Measurements from ENCODE around the gene TCL1B. TPM values are rescaled to one million over a fixed set of nuclear protein-coding genes. Genes with fewer than 3 reads are reported as not detected.
"Not testable (repeated sequence)": the region's sequence is repeated elsewhere in the genome, so short reads cannot be mapped to it uniquely, and the experiment has no call there.

TCL1B gene
- total RNA-seq, 1 donor from 2014 or later, result not detected

DNA sequence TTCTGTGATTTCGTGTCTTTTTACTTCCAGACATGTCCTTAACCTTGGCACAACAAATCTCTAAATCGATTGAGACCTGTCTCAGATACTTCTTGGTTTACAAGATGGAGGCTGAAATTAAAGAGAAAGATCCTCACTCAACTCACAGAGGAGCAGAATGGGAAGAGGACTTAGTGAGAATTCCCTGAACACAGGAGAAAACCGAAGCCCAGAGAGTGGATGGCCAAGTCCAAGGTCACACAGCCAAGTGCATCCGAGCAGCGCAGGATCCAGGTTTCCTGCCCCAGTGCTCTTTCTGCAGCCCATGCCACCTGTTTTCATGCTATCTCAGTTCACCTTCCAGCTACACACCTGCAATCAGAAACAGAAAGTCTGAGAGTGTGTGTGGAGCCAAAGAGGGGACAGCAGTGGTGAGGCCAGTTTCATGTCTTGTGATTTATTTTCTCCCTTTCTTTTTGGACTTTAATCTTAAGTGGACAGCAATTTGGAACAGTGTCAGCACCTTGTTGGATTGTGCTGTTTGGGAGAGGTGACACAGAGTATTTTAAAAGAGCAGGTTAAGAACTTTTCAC is 22.9 kb upstream of the TCL1B start:
- Histone ChIP-seq H2AFZ (ENCODE audit: low read depth, low read length) (no peak overlapping the region), H3K9ac (ENCODE audit: low read length) (no peak overlapping the region), H4K20me1 (ENCODE audit: insufficient read depth, low read length) (no peaks in the 10 kb centered on the region), H3K79me2 (ENCODE audit: insufficient read depth, low read length) (no peaks in the 10 kb centered on the region), H3K4me1 (ENCODE audit: insufficient read depth, low read length) (no peaks in the 10 kb centered on the region), H3K36me3 (ENCODE audit: insufficient read depth, low read length) (no peaks in the 10 kb centered on the region), H3K4me2 (ENCODE audit: low read length) (no peak overlapping the region), H3K27ac (ENCODE audit: low read depth, low read length) (no peak overlapping the region), H3K9me3 (ENCODE audit: insufficient read depth, low read depth, low read length) (no peaks in the 10 kb centered on the region), H3K4me3 (ENCODE audit: insufficient read depth, low read depth, low read length) (no peak overlapping the region), H3K27me3 (ENCODE audit: insufficient read depth, low read length) (no peaks in the 10 kb centered on the region)
- Mint-ChIP-seq H3K4me3 (ENCODE audit: unreplicated experiment) (no peak overlapping the region), H3K9me3 (ENCODE audit: unreplicated experiment) (no peaks in the 10 kb centered on the region), H3K4me1 (ENCODE audit: low read depth, unreplicated experiment) (peaks cover 12% of the 10 kb centered on the region), H3K27me3 (ENCODE audit: low read depth, unreplicated experiment) (peaks cover 25% of the 10 kb centered on the region), H3K27ac (ENCODE audit: unreplicated experiment) (peak overlapping the region; percentile 41), H3K36me3 (ENCODE audit: low read depth, unreplicated experiment) (no peaks in the 10 kb centered on the region)
- FAIRE-seq, result no peak
- DNase-seq (ENCODE audit: low read depth), result no peak
- TF ChIP-seq, protein P1, sequence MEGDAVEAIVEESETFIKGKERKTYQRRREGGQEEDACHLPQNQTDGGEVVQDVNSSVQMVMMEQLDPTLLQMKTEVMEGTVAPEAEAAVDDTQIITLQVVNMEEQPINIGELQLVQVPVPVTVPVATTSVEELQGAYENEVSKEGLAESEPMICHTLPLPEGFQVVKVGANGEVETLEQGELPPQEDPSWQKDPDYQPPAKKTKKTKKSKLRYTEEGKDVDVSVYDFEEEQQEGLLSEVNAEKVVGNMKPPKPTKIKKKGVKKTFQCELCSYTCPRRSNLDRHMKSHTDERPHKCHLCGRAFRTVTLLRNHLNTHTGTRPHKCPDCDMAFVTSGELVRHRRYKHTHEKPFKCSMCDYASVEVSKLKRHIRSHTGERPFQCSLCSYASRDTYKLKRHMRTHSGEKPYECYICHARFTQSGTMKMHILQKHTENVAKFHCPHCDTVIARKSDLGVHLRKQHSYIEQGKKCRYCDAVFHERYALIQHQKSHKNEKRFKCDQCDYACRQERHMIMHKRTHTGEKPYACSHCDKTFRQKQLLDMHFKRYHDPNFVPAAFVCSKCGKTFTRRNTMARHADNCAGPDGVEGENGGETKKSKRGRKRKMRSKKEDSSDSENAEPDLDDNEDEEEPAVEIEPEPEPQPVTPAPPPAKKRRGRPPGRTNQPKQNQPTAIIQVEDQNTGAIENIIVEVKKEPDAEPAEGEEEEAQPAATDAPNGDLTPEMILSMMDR (IDR thresholded peaks at IDR 0.05; ENCODE audit: insufficient read depth, low read depth, low read length), result no peak
- TF ChIP-seq EZH2 (IDR thresholded peaks at IDR 0.05; ENCODE audit: insufficient read depth, low read length), result no peak

DNA sequence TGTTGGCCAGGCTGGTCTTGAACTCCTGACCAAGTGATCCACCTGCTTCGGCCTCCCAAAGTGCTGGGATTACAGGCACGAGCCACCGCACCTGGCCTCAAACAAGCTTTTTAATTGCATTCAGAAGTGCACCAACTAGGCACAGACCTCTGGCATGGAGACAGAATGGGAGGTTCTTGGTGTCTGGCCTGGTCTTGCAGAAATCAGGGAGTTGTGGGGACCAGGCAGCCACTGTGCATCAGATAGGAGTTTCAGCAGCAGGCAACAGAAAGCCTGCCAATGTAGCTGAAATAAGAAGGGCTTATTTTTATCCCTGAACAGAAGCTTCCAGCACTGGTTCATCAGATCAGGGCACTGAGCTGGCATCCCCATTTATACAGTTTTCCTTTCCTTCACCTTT is 22.2 kb upstream of the TCL1B start:
- Histone ChIP-seq H3K4me1 (ENCODE audit: insufficient read depth, low read length) (no peaks in the 10 kb centered on the region), H3K9ac (ENCODE audit: low read length) (no peak overlapping the region), H3K4me3 (ENCODE audit: insufficient read depth, low read depth, low read length) (no peak overlapping the region), H3K9me3 (ENCODE audit: insufficient read depth, low read depth, low read length) (no peaks in the 10 kb centered on the region), H3K79me2 (ENCODE audit: insufficient read depth, low read length) (no peaks in the 10 kb centered on the region), H3K4me2 (ENCODE audit: low read length) (no peak overlapping the region), H3K36me3 (ENCODE audit: insufficient read depth, low read length) (no peaks in the 10 kb centered on the region), H3K27ac (ENCODE audit: low read depth, low read length) (no peak overlapping the region), H2AFZ (ENCODE audit: low read depth, low read length) (no peak overlapping the region), H4K20me1 (ENCODE audit: insufficient read depth, low read length) (no peaks in the 10 kb centered on the region), H3K27me3 (ENCODE audit: insufficient read depth, low read length) (no peaks in the 10 kb centered on the region)
- no peak overlapping the region for H3K27ac Mint-ChIP-seq (ENCODE audit: unreplicated experiment)
- TF ChIP-seq, protein P1 (IDR thresholded peaks at IDR 0.05; ENCODE audit: insufficient read depth, low read depth, low read length), result no peak
- TF ChIP-seq EZH2 (IDR thresholded peaks at IDR 0.05; ENCODE audit: insufficient read depth, low read length), result no peak
- H3K36me3 Mint-ChIP-seq (ENCODE audit: low read depth, unreplicated experiment), result no peaks in the 10 kb centered on the region
- H3K9me3 Mint-ChIP-seq (ENCODE audit: unreplicated experiment), result no peaks in the 10 kb centered on the region
- H3K4me1 Mint-ChIP-seq (ENCODE audit: low read depth, unreplicated experiment), result peaks cover 12% of the 10 kb centered on the region
- H3K27me3 Mint-ChIP-seq (ENCODE audit: low read depth, unreplicated experiment), result peaks cover 21% of the 10 kb centered on the region
- FAIRE-seq, result no peak
- no peak overlapping the region for H3K4me3 Mint-ChIP-seq (ENCODE audit: unreplicated experiment)
- no peak for DNase-seq (ENCODE audit: low read depth)

DNA sequence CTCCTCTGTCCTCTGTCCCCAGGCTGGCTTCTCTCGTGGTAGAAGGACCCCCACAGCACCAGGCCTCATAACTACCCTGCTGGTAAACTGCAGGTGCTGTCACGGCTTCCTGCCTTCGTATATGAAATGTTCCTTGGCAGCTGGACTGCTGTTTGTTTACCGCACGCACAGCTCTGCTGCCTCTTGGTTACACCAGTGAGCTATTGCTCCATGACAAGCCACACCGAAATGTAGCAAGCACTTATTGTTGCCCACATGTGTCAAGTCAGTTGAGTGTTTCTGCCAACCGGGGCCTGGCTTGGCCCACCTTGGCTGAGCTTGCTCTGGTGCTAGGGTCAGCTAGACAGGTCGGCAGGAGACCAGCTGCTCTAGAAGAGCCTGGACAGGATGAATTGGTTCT is 21.7 kb upstream of the TCL1B start:
- H3K4me1 Mint-ChIP-seq (ENCODE audit: low read depth, unreplicated experiment), result peaks cover 12% of the 10 kb centered on the region
- no peaks in the 10 kb centered on the region for H3K9me3 ChIP-seq (ENCODE audit: insufficient read depth, low read depth, low read length)
- H3K4me1 ChIP-seq (ENCODE audit: insufficient read depth, low read length), result no peaks in the 10 kb centered on the region
- no peaks in the 10 kb centered on the region for H3K27me3 ChIP-seq (ENCODE audit: insufficient read depth, low read length)
- FAIRE-seq, result no peak
- H3K9me3 Mint-ChIP-seq (ENCODE audit: unreplicated experiment), result no peaks in the 10 kb centered on the region
- TF ChIP-seq, protein P1 (IDR thresholded peaks at IDR 0.05; ENCODE audit: insufficient read depth, low read depth, low read length), result no peak
- TF ChIP-seq EZH2 (IDR thresholded peaks at IDR 0.05; ENCODE audit: insufficient read depth, low read length), result no peak
- no peak overlapping the region for H3K27ac Mint-ChIP-seq (ENCODE audit: unreplicated experiment)
- no peak overlapping the region for H3K4me2 ChIP-seq (ENCODE audit: low read length)
- peaks cover 21% of the 10 kb centered on the region for H3K27me3 Mint-ChIP-seq (ENCODE audit: low read depth, unreplicated experiment)
- H3K4me3 ChIP-seq (ENCODE audit: insufficient read depth, low read depth, low read length), result no peak overlapping the region
- no peak overlapping the region for H2AFZ ChIP-seq (ENCODE audit: low read depth, low read length)
- H3K4me3 Mint-ChIP-seq (ENCODE audit: unreplicated experiment), result no peak overlapping the region
- H3K36me3 ChIP-seq (ENCODE audit: insufficient read depth, low read length), result no peaks in the 10 kb centered on the region
- no peaks in the 10 kb centered on the region for H3K79me2 ChIP-seq (ENCODE audit: insufficient read depth, low read length)
- no peak overlapping the region for H3K9ac ChIP-seq (ENCODE audit: low read length)
- no peaks in the 10 kb centered on the region for H3K36me3 Mint-ChIP-seq (ENCODE audit: low read depth, unreplicated experiment)
- H3K27ac ChIP-seq (ENCODE audit: low read depth, low read length), result no peak overlapping the region
- no peak for DNase-seq (ENCODE audit: low read depth)
- no peaks in the 10 kb centered on the region for H4K20me1 ChIP-seq (ENCODE audit: insufficient read depth, low read length)

- H3K27ac Mint-ChIP-seq (ENCODE audit: unreplicated experiment); H3K9ac ChIP-seq (ENCODE audit: low read length): not testable (repeated sequence)
Measured at GRCh38 chr14:95665530-95665929, 20.7 kb upstream of the TCL1B start.

More at GRCh38 chr14:95665530-95665929, 20.7 kb upstream of the TCL1B start:
- not testable (repeated sequence) for H3K79me2 ChIP-seq (ENCODE audit: insufficient read depth, low read length); H3K27me3 ChIP-seq (ENCODE audit: insufficient read depth, low read length); H3K27ac ChIP-seq (ENCODE audit: low read depth, low read length); H3K9me3 ChIP-seq (ENCODE audit: insufficient read depth, low read depth, low read length); FAIRE-seq; H2AFZ ChIP-seq (ENCODE audit: low read depth, low read length); H3K36me3 Mint-ChIP-seq (ENCODE audit: low read depth, unreplicated experiment); H3K4me3 ChIP-seq (ENCODE audit: insufficient read depth, low read depth, low read length); H3K4me1 ChIP-seq (ENCODE audit: insufficient read depth, low read length); H3K4me2 ChIP-seq (ENCODE audit: low read length); H3K36me3 ChIP-seq (ENCODE audit: insufficient read depth, low read length); H4K20me1 ChIP-seq (ENCODE audit: insufficient read depth, low read length); H3K9me3 Mint-ChIP-seq (ENCODE audit: unreplicated experiment); H3K4me3 Mint-ChIP-seq (ENCODE audit: unreplicated experiment); DNase-seq (ENCODE audit: low read depth)
- Mint-ChIP-seq H3K4me1 (ENCODE audit: low read depth, unreplicated experiment) (peaks cover 10% of the 10 kb centered on the region), H3K27me3 (ENCODE audit: low read depth, unreplicated experiment) (peaks cover 21% of the 10 kb centered on the region)

Measured in astrocyte (in vitro differentiated cells and primary cell).